Stimulated activated CD4-positive, alpha-beta T cell treated with anti-CD3 and anti-CD28 coated beads, TNF-alpha, amount 100 ng/mL, for 24 hours (primary cell): ENCODE results near the gene CRELD2.

Source experiments
- DNase-seq, 3 experiments: peaks; one replicate each; pipeline ENCODE4 v3.0.0-alpha.2; 2020; ENCODE audit warnings: low read depth in 3 of 3

Gene CRELD2

DNA sequence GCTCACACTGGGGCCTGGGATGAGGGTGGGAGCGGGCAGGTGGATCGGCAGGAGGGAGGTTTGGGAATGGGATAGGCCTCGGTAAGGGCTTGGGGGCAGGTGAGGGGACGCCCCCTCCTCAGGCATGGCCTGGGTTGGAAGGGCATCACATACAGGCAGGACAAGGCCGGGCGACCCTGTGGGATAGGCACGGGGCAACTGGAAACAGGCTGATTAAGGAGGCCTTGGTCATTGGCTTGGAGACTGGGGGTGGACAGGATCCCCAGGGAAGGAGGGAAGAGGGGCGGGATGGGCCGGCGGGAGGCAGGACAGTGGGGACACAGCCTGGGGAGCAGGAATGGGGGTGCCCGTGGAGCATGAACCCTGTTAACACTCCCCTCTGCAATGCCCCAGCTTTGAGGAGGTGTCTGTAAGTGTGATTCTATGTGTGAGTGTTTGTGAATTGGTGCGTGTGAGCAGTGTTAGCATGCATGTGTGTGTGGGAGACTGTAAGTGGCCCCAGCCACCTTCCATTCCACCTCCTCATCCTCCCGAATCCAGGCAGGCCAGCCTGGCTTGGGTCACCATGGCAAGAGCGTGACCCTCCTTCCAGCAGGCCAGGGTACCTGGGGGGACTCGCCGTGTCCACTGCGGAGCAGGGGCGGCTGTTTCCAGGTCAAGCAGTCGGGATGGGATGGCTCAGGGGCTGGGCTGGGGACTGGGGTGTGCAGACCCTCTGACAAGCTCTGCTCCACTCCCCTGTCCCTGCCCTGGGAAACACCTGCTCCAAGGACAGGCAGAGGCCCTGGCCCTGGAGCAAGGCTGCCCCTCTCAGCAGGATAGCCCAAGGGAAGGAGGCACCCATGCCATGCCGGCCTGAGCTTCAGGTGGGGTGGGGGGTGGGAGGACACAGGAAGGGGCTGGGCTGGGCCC lies 38.7 kb downstream of the CRELD2 start:
- DNase-seq, result no peak

- no peak for DNase-seq
Measured at GRCh38 chr22:49957826-49958365, 39.5 kb downstream of the CRELD2 start.

DNA sequence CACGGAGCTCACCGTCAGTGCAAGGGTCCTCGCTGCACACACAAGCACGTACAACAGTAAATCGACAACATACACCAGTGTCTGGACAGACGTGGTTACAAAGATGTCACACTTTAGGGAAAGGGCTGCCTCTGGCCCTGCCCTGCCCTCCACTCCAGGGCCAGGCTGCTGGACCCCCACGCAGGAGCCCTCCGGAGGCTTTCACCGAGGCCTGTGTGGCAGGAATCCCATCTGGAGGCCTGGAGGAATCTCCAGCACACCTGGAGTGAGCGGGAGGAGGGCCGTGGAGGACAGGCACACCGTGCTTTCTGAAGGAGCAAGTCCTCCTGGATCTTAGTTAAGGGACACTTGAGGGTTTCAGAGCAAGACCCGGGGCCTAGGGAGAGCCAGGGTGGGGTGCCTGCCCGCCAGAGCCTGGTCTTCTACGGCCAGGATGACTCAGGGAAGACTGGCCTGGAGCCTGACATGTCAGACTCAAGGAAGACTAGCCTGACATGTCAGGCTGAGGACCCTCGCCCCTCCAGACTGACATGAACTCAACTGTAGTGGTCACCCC lies 40.0 kb downstream of the CRELD2 start:
- DNase-seq, result no peak

GRCh38 chr22:49958931-49959781 lies 40.7 kb downstream of the CRELD2 start:
- DNase-seq, result no peak

DNA sequence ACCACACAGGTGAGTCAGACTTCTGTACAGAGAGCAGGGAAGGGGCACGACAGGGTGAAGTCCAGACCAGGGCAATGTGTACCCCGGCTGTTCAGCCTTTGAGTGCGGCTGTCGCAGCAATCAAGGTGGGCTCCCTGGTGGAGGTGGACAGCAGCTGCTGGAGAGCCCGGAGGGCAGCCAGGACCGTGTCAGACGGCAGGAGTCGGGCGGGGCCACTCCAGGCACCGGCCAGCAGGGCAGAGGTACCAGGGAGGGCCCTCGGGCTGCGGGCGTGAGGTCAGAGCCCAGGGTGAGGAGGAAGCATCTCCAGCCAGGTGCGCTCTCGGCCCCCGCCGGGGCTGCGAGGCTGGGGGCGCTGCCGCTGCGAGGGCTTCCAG lies 41.3 kb downstream of the CRELD2 start:
- no peak for DNase-seq

- DNase-seq, result peak; percentile 84 to 94 (median 91)
Measured at GRCh38 chr22:49960159-49961004, 41.9 kb downstream of the CRELD2 start, which contains the start of gene PIM3. Gene PIM3 (plus strand): TSS chr22:49960772. CDS start chr22:49960948, 176 bp downstream.

DNA sequence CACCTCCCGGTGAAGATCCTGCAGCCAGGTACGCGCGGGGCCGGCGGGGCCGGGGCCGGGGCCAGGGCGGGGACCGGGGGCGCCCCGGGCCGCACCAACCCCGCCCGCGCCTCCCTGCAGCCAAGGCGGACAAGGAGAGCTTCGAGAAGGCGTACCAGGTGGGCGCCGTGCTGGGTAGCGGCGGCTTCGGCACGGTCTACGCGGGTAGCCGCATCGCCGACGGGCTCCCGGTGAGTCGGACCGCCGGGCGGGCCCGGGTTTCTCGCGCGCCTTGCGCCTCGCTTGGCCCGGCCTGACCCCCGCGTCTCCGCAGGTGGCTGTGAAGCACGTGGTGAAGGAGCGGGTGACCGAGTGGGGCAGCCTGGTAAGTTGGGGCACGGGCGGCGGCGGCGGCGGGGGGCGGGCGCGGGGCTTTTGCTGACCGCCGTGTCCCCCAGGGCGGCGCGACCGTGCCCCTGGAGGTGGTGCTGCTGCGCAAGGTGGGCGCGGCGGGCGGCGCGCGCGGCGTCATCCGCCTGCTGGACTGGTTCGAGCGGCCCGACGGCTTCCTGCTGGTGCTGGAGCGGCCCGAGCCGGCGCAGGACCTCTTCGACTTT lies 42.7 kb downstream of the CRELD2 start:
- DNase-seq, result no peak

GRCh38 chr22:49961601-49962011 lies 43.2 kb downstream of the CRELD2 start:
- DNase-seq, result no peak

DNA sequence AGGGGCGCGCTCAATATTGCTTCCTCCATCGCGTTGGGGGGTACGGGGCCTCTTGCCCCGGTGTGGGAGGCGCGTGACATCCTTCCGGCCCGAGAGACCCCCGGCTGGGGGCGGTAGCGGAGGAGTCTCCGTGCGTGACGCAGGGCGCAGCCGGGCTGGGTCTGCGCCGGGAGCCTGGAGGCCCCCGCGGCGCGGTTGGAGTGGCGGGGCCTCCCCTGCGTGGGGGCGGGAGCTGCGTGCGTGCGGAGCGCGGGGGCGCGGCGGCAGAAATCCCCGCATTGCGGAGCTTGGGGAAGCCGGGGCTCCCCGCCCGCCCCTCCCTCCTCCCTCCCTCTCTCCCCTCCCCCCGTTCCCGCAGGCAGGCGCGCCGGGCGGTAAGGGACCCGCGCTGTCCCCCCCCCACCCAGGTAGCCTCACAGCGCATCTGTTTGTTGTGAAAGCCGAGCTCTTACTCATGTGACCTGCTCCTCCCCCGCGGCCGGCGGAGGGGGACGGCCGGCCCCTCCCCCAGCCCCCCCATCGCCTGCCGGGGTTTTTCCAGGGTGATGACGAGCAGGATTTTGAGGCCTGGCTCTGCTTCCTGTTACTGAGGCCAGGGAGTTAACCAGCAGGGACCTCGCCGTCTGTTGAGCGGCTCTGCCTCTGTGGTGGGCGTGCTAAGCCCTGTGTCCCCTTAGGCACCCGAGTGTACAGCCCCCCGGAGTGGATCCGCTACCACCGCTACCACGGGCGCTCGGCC lies 43.7 kb downstream of the CRELD2 start:
- peak; percentile 78 to 91 (median 81) for DNase-seq

- no peak for DNase-seq
Measured at GRCh38 chr22:49962751-49963646, 44.6 kb downstream of the CRELD2 start.

DNA sequence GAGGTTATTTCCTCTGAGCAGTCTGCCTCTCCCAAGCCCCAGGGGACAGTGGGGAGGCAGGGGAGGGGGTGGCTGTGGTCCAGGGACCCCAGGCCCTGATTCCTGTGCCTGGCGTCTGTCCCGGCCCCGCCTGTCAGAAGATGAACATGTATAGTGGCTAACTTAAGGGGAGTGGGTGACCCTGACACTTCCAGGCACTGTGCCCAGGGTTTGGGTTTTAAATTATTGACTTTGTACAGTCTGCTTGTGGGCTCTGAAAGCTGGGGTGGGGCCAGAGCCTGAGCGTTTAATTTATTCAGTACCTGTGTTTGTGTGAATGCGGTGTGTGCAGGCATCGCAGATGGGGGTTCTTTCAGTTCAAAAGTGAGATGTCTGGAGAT lies 45.2 kb downstream of the CRELD2 start:
- DNase-seq, result no peak

GRCh38 chr22:49964136-49965090 lies 46.0 kb downstream of the CRELD2 start:
- DNase-seq, result peak in 1 of 3 experiments; percentile 24

DNA sequence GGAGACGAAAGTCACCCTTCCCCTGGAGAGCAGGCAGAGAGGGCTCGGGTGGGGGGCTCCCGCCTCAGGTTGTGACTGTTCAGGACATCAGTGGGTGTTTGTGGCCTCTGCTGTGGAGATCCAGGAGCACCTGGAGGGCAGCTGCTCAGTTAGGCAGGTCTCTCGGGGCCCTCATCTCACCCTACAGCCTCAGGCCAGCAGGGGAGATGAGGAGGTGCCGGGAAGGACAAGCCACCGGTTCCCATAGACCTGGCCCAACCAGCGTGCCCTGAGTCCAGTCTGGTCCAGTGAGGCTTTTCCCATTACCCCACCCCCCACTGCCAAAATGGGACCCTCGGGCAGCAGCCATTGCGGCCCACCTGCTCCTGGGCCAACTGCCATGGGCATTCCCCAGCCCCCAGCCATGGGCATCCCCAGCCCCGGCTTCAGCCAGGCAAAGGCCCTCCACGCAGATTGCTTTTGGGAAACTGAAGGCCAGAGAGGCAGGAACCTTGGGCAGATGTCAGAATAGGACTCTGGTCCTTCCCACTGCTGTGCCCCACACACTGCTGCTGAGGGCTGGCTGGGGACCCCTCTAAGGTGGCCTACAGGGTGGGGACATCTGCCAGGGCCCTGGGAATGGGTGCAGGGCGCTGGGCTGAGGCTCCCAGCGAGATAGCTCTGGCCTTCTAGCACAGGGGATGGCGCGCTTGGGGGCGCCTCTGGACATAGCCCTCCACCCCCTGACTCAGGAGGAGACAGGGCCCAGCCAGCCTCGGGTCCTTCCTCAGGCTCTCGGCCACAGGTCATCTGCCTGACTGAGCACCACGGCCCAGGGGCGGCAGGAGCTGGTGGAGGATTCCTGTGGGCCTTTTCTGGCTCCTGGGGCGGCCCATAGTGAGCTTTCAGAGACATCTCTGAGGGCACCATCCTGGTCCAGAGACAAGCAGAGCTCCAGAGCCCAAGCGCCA lies 46.9 kb downstream of the CRELD2 start:
- DNase-seq, result peak in 1 of 3 experiments; percentile 24

- DNase-seq, result no peak
Measured at GRCh38 chr22:49966041-49966773, 47.8 kb downstream of the CRELD2 start.

DNA sequence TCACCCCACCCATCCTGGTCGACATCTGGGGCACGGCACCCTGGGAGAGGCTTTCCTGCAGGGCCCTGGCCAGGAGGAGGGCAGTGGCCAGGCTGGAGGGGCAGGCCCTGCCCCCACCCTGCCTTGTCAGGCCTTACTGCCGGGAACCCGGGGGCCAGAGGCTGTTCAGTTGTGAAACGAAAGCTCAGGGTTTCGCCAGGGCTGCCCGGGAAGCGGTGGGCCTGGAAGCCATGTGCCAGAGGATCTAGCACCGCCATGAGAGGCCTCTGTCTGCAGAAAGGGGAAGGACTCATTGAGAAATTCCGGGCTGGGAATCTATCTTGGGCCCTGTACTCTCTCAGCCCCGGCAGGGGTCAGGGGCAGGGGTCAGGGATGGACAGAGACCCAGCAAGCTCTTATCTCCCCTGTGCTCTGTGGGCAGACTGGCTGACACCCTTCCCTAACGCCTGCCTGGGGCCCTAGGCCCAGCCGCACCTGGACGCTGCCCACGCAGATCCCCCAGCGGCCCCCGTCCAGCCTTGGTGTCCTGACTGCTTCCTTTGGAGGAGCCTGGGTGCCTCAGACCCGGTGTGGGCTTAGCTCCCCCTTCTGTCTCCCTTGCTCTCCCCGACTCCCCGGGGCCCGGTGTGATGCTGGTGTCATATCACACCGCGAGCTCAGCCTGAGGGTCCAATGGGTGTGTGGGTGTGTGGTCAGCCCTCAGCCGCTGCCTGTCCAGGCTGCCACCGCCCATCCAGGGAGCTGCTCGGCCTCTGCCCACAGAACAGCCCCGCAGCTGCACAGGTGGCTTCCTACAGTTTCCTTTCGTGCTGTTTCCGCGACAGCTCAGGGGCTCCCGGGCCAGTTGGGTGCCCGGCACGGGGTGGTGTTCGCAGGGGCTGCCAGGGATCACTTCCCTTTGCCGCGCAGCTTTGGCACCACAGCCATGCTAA lies 48.6 kb downstream of the CRELD2 start:
- DNase-seq, result no peak
